ENCODE data around the gene FAM174B.

The FAM174B gene

GRCh38 chr15:92664178-92664900, 8.8 kb upstream of the FAM174B start:
- no peak for DNase-seq (ENCODE audit: low read depth)

- no peak for DNase-seq (ENCODE audit: low read depth)
Measured at GRCh38 chr15:92663250-92663951, 7.8 kb upstream of the FAM174B start.

GRCh38 chr15:92662762-92663161, 7.2 kb upstream of the FAM174B start:
- no peak for DNase-seq (ENCODE audit: low read depth)

- DNase-seq (ENCODE audit: low read depth), result no peak
Measured at GRCh38 chr15:92661956-92662355, 6.4 kb upstream of the FAM174B start.

GRCh38 chr15:92661069-92661468, 5.5 kb upstream of the FAM174B start:
- no peak for DNase-seq (ENCODE audit: low read depth)

GRCh38 chr15:92657486-92657885, 1.9 kb upstream of the FAM174B start:
- DNase-seq (ENCODE audit: low read depth), result no peak

GRCh38 chr15:92656089-92656488, 514 bp upstream of the FAM174B start:
- DNase-seq (ENCODE audit: low read depth), result no peak

- no peak for DNase-seq (ENCODE audit: low read depth)
Measured at GRCh38 chr15:92654662-92655061, 913 bp downstream of the FAM174B start.

- DNase-seq (ENCODE audit: low read depth), result no peak
Measured at GRCh38 chr15:92653836-92654539, 1.6 kb downstream of the FAM174B start.

- DNase-seq (ENCODE audit: low read depth), result no peak
Measured at GRCh38 chr15:92653366-92653765, 2.2 kb downstream of the FAM174B start.

GRCh38 chr15:92652576-92652966, 3.0 kb downstream of the FAM174B start:
- DNase-seq (ENCODE audit: low read depth), result no peak

GRCh38 chr15:92651877-92652575, 3.5 kb downstream of the FAM174B start:
- no peak for DNase-seq (ENCODE audit: low read depth)

- DNase-seq (ENCODE audit: low read depth), result no peak
Measured at GRCh38 chr15:92650966-92651365, 4.6 kb downstream of the FAM174B start.

GRCh38 chr15:92650256-92650655, 5.3 kb downstream of the FAM174B start:
- no peak for DNase-seq (ENCODE audit: low read depth)

- DNase-seq (ENCODE audit: low read depth), result no peak
Measured at GRCh38 chr15:92648190-92648875, 7.2 kb downstream of the FAM174B start.

GRCh38 chr15:92647467-92648163, 8.0 kb downstream of the FAM174B start:
- DNase-seq (ENCODE audit: low read depth), result no peak

- DNase-seq (ENCODE audit: low read depth), result no peak
Measured at GRCh38 chr15:92646216-92646615, 9.4 kb downstream of the FAM174B start.

- DNase-seq (ENCODE audit: low read depth), result no peak
Measured at GRCh38 chr15:92645731-92646130, 9.8 kb downstream of the FAM174B start.

- no peak for DNase-seq (ENCODE audit: low read depth)
Measured at GRCh38 chr15:92645051-92645631, 10.4 kb downstream of the FAM174B start.

GRCh38 chr15:92643849-92644815, 11.4 kb downstream of the FAM174B start:
- no peak for DNase-seq (ENCODE audit: low read depth)

Measured in stromal cell of bone marrow (primary cell).